Neural cell (in vitro differentiated cells): ENCODE data around the gene EPB41. TPM values are rescaled to one million over a fixed set of nuclear protein-coding genes. Genes with fewer than 3 reads are reported as not detected.

Source experiments
- H2AFZ ChIP-seq: fragments of 200-600, 300-800 bp; sonication (generic), shearing (Covaris generic); 2 replicates; pipeline ENCODE4 v1.6.0; 2014; ENCODE audit warnings: low read depth, mild to moderate bottlenecking, antibody characterized with exemption, low read length, moderate library complexity
- H3F3A ChIP-seq: fragments of 200-600 bp; shearing (Covaris generic); 2 replicates; pipeline ENCODE4 v1.6.1; 2016; ENCODE audit warnings: mild to moderate bottlenecking, moderate library complexity, mixed read lengths, antibody characterized with exemption, low read length; ENCODE audit not compliant: insufficient read depth, poor library complexity, severe bottlenecking
- H3K27ac ChIP-seq: fragments of 200-600, 300-800 bp; sonication (generic), shearing (Covaris generic); 2 replicates; pipeline ENCODE4 v1.5.1; 2014; ENCODE audit warnings: mild to moderate bottlenecking, low read length, moderate library complexity
- H3K27me3 ChIP-seq: fragments of 300-800, 200-600 bp; sonication (generic), shearing (Covaris generic); 2 replicates; pipeline ENCODE4 v1.6.0; 2014; ENCODE audit warnings: mild to moderate bottlenecking, low read depth, low read length, moderate library complexity; ENCODE audit not compliant: insufficient read depth
- H3K36me3 ChIP-seq: fragments of 300-800, 200-600 bp; sonication (generic), shearing (Covaris generic); 2 replicates; pipeline ENCODE4 v1.5.1; 2014; ENCODE audit warnings: mild to moderate bottlenecking, antibody characterized with exemption, low read length, moderate library complexity; ENCODE audit not compliant: insufficient read depth
- H3K4me2 ChIP-seq: fragments of 300-800, 200-600 bp; sonication (generic), shearing (Covaris generic); 2 replicates; pipeline ENCODE4 v1.6.0; 2014; ENCODE audit warnings: mild to moderate bottlenecking, low read length
- H3K4me3 ChIP-seq: fragments of 300-800, 200-600 bp; sonication (generic), shearing (Covaris generic); 2 replicates; pipeline ENCODE4 v1.5.1; 2014; ENCODE audit warnings: mild to moderate bottlenecking, low read length, moderate library complexity
- H3K79me2 ChIP-seq: fragments of 200-600 bp; shearing (Covaris generic); replicated peaks from 2 replicates; pipeline ENCODE4 v1.6.0; 2014; ENCODE audit warnings: mild to moderate bottlenecking, low read length, moderate library complexity; ENCODE audit not compliant: insufficient read depth
- H3K9ac ChIP-seq: fragments of 300-800, 200-600 bp; sonication (generic), shearing (Covaris generic); 2 replicates; pipeline ENCODE4 v1.6.1; 2016; ENCODE audit warnings: mild to moderate bottlenecking, low read length, mixed read lengths
- H3K9me2 ChIP-seq: fragments of 200-600 bp; shearing (Covaris generic); 2 replicates; pipeline ENCODE4 v1.6.1; 2016; ENCODE audit warnings: mild to moderate bottlenecking, low read length, mixed read lengths; ENCODE audit not compliant: insufficient read depth
- H3K9me3 ChIP-seq: fragments of 200-600, 300-800 bp; sonication (generic), shearing (Covaris generic); 2 replicates; pipeline ENCODE4 v1.6.1; 2016; ENCODE audit warnings: mild to moderate bottlenecking, mixed run types, low read length, moderate library complexity, mixed read lengths
- H4K20me1 ChIP-seq: fragments of 200-600 bp; shearing (Covaris generic); 2 replicates; pipeline ENCODE4 v1.6.1; 2016; ENCODE audit warnings: mild to moderate bottlenecking, mixed run types; ENCODE audit not compliant: insufficient read depth
- CTCF ChIP-seq: fragments of 450-650 bp; IDR thresholded peaks from 2 replicates; pipeline ENCODE4 v1.5.1; 2014; ENCODE audit warnings: antibody characterized with exemption, mild to moderate bottlenecking, moderate library complexity; ENCODE audit not compliant: poor library complexity, severe bottlenecking
- EP300 ChIP-seq: fragments of 450-650 bp; conservative IDR thresholded peaks from 2 replicates; pipeline ENCODE4 v1.6.1; 2014; ENCODE audit warnings: antibody characterized with exemption, mild to moderate bottlenecking, moderate library complexity; ENCODE audit not compliant: poor library complexity, severe bottlenecking
- EZH2 ChIP-seq: fragments of 200-600, 300-800 bp; shearing (Covaris generic), sonication (generic); IDR thresholded peaks from 2 replicates; pipeline ENCODE4 v1.6.1; 2014; ENCODE audit warnings: antibody characterized with exemption, low read length, borderline replicate concordance, mild to moderate bottlenecking; ENCODE audit not compliant: insufficient read depth, poor library complexity, severe bottlenecking
- MXI1 ChIP-seq: fragments of 450-650 bp; conservative IDR thresholded peaks from 2 replicates; pipeline ENCODE4 v1.6.1; 2014; ENCODE audit warnings: antibody characterized with exemption, mild to moderate bottlenecking; ENCODE audit not compliant: poor library complexity, severe bottlenecking
- POLR2AphosphoS5 ChIP-seq: IDR thresholded peaks from 2 replicates; pipeline ENCODE4 v1.6.1; 2012
- RAD21 ChIP-seq: fragments of 450-650 bp; conservative IDR thresholded peaks from 2 replicates; pipeline ENCODE4 v1.6.1; 2014; ENCODE audit warnings: antibody characterized with exemption, mild to moderate bottlenecking, moderate library complexity
- REST ChIP-seq: IDR thresholded peaks from 2 replicates; pipeline ENCODE4 v1.6.1; 2012; ENCODE audit warnings: borderline replicate concordance
- SMC3 ChIP-seq: fragments of 450-650 bp; conservative IDR thresholded peaks from 2 replicates; pipeline ENCODE4 v1.6.1; 2014; ENCODE audit warnings: antibody characterized with exemption, mild to moderate bottlenecking, moderate library complexity; ENCODE audit not compliant: poor library complexity
- TAF1 ChIP-seq: IDR thresholded peaks from 2 replicates; pipeline ENCODE4 v1.6.1; 2012; ENCODE audit warnings: low read depth
- polyA plus RNA-seq: library from polyadenylated mRNA; depleted of rRNA; stranded (reverse); fragments of >200 nt; gene quantifications from 2 replicates; pipeline ENCODE4 v1.2.3, GENCODE V29; 2014

Gene EPB41
- polyA plus RNA-seq, 1 donor from 2014 or later = 62.0 TPM

GRCh38 chr1:28885472-28885877 lies 28.9 kb upstream of the EPB41 start:
- Histone ChIP-seq H3K4me3 (no peak overlapping the region), H2AFZ (no peak overlapping the region), H3K36me3 (no peaks in the 10 kb centered on the region), H4K20me1 (no peaks in the 10 kb centered on the region), H3K9ac (no peak overlapping the region), H3K9me3 (no peaks in the 10 kb centered on the region), H3F3A (peaks cover 4% of the 10 kb centered on the region), H3K27ac (no peak overlapping the region), H3K4me2 (no peak overlapping the region), H3K9me2 (no peaks in the 10 kb centered on the region), H3K79me2 (no peaks in the 10 kb centered on the region), H3K27me3 (peaks cover 23% of the 10 kb centered on the region)
- TF ChIP-seq CTCF (no peak), TAF1 (no peak), POLR2AphosphoS5 (no peak), EZH2 (no peak), SMC3 (no peak), RAD21 (no peak), MXI1 (no peak), REST (no peak), EP300 (no peak)

- no peaks in the 10 kb centered on the region for H3K9me3 ChIP-seq
- H3K9ac ChIP-seq = peak overlapping the region; percentile 63
- no peaks in the 10 kb centered on the region for H3K79me2 ChIP-seq
- H3K4me3 ChIP-seq = peak overlapping the region; percentile 94
- H3K27ac ChIP-seq = no peak overlapping the region
- H3K4me2 ChIP-seq = no peak overlapping the region
- peaks cover 23% of the 10 kb centered on the region for H3K27me3 ChIP-seq
- no peaks in the 10 kb centered on the region for H3K36me3 ChIP-seq
- no peaks in the 10 kb centered on the region for H3K9me2 ChIP-seq
- no peaks in the 10 kb centered on the region for H4K20me1 ChIP-seq
- peaks cover 4% of the 10 kb centered on the region for H3F3A ChIP-seq
- TF ChIP-seq EZH2 (no peak), SMC3 (no peak), TAF1 (no peak), EP300 (no peak), MXI1 (no peak), REST (no peak), RAD21 (no peak)
- no peak overlapping the region for H2AFZ ChIP-seq
Measured at GRCh38 chr1:28885977-28886730, 28.2 kb upstream of the EPB41 start.
